AG04449 (cell line): ENCODE data around the gene SPECC1.

Experiments used
- CTCF ChIA-PET: fragments of 350-600 bp; formaldehyde crosslinking; extraction: SDS; loops from one replicate; lab custom pipeline; 2021; ENCODE audit warnings: antibody characterized with exemption; lab: Yijun Ruan, JAX
- POLR2A ChIA-PET: fragments of 400-600, 350-600 bp; formaldehyde crosslinking; extraction: SDS; loops from one replicate; lab custom pipeline; 2020; ENCODE audit warnings: antibody characterized with exemption, inconsistent platforms; lab: Yijun Ruan, JAX
- DNase-seq: peaks from one replicate; pipeline ENCODE4 v3.0.0-alpha.2; 2010; ENCODE audit warnings: low read depth, low spot score
- H3K4me3 ChIP-seq: 2 replicates; pipeline ENCODE4 v1.5.1; 2011; ENCODE audit warnings: low read depth, mild to moderate bottlenecking, control low read depth, low read length
- TF ChIP-seq, protein P1 (sequence below): IDR thresholded peaks from one replicate; pipeline ENCODE4 v1.5.1; 2011; ENCODE audit warnings: mild to moderate bottlenecking, moderate library complexity, low read length, control low read depth, inconsistent platforms; ENCODE audit not compliant: insufficient read depth; ENCODE audit errors: missing control alignments

The SPECC1 gene

DNA sequence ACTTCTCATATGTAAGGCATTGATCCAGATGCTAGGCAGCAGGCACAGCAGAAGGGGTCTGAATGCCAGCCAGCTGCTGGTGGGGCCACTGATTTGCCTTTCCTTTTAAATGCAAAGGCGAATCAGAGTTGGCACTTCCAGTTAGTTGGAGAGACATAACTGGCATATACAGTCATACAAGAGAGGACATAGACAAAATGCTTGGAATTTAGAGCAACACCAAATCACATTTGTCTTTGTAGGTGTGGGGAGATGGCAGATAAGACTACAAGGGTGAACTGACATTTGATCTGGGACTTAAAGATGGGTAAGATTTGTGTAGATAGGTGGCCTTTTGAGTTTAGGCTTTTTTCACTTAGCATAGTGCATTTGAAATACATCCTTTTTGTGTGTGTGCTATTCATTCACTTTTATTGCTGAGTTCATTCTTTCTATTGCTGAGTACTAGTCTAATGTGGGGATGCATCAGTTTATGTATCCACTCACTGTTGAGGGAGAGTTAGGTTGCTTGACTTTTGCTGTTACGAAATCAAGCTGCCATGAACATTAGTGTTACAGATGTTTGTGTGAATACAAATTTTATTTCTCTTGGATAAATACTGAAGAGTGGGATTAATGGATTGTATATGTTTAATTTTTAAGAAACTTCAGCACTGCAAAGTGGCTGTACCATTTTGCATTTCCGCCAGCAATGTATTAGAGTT lies 74.1 kb downstream of the SPECC1 start:
- no peak overlapping the region for H3K4me3 ChIP-seq
- ChIA-PET CTCF (no interaction called here), POLR2A (no interaction called here)
- TF ChIP-seq, protein P1, sequence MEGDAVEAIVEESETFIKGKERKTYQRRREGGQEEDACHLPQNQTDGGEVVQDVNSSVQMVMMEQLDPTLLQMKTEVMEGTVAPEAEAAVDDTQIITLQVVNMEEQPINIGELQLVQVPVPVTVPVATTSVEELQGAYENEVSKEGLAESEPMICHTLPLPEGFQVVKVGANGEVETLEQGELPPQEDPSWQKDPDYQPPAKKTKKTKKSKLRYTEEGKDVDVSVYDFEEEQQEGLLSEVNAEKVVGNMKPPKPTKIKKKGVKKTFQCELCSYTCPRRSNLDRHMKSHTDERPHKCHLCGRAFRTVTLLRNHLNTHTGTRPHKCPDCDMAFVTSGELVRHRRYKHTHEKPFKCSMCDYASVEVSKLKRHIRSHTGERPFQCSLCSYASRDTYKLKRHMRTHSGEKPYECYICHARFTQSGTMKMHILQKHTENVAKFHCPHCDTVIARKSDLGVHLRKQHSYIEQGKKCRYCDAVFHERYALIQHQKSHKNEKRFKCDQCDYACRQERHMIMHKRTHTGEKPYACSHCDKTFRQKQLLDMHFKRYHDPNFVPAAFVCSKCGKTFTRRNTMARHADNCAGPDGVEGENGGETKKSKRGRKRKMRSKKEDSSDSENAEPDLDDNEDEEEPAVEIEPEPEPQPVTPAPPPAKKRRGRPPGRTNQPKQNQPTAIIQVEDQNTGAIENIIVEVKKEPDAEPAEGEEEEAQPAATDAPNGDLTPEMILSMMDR = no peak
- no peak for DNase-seq

DNA sequence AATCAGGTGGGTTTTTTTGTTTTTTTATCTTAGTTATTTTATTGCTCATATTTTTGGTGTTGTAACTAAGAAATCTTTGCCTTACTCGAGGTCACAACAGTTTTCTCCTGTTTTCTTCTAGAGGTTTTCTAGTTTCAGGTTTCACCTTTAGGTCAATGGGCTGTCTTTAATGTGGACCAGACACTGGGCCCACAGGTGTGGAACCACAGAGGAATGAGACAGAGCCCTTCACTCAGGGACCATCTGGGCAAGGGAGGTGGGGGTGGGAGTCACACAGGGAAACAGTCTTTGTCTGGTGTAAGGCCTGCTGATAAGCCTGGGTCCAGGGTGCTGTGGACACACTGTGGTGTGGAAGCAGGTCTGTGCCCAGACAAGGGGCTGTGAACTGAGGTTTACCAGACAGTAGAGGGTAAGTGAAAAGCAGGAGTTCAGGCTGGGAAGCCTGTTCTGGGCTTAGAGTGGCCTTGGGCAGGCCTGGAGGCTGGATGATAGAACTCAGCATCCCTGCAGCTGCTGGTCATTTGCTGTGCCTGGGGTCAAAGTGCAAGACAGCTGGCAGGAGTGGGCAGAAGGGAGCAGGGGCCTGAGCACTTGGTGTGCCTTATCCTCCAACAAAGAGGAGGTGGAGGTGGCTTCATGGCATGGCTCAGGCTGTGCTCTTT lies 75.6 kb downstream of the SPECC1 start:
- no peak for DNase-seq
- CTCF ChIA-PET = interaction anchor here (1.3 kb wide), 1 partner anchor 92 kb away, joined by 3 read pairs; no protein-coding TSS in a partner anchor

DNA sequence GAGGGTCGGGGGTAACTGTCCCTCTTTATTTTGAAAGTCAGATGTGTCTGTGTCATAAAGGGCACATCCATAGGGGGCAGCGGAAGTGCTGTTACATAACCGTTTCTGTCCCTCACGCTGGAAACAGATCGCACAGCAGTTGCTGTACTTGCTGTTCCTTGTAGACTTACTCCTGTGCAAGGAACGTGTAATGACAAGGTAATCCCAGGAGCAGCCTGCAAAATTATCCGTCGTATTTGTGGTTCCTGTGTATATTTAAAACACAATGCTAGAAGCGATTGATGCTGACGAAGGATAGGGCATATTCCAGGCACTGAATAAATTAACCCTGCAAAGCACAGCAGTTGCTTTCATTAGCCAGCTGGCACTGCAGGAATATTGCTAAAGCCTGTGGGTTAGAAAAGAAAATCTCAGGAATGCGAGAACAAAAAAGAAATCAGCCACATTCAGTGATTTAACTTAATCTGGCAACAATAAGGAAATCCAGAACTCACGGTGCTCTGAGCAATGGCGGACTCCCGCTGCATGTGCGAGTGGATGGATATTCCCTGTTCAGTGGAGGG lies 76.2 kb downstream of the SPECC1 start:
- ChIA-PET POLR2A (no interaction called here), CTCF (interaction anchor here (1.2 to 1.3 kb wide), 2 partner anchors 32 to 93 kb away, joined by 3 read pairs; no protein-coding TSS in a partner anchor)
- H3K4me3 ChIP-seq = no peak overlapping the region
- DNase-seq = no peak
- TF ChIP-seq, protein P1 = no peak

More for the DNA sequence above, 75.6 kb downstream of the SPECC1 start:
- TF ChIP-seq, protein P1 = no peak
- no peak overlapping the region for H3K4me3 ChIP-seq
- POLR2A ChIA-PET = no interaction called here

DNA sequence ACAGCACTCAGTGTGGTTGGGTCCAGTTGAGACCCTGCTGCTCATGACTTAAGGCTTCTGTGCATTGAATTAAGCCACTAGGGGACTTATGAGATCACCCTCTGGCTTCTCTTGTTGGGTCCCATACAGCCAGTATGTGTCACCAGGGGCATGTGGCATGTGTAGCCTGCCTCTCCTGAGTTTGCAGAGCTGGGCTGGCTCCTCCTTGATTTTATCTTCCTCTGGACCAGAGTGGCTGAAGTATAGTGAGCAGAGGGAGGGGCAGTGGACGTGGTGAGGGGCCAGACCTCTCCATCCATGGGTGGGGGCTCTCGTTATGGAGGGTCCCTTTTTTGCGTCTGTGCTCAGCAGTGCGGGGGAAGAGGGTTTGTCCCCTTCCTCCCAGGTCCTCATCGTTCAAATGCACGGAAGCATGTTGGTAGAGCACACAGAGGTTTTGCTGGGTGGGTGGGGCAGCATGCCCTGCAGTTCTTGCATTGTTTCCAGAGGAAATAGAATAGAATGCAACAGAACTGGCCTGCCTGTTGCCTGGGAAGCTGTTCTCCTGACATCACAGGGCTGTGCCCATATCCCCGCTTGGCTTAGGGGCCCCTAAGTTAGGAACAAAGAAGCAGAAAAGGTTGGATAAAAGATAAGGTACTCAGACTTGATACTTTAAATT lies 77.4 kb downstream of the SPECC1 start:
- ChIA-PET POLR2A (no interaction called here), CTCF (interaction anchor here (1.2 kb wide), 1 partner anchor 30 kb away, joined by 3 read pairs; no protein-coding TSS in a partner anchor)

DNA sequence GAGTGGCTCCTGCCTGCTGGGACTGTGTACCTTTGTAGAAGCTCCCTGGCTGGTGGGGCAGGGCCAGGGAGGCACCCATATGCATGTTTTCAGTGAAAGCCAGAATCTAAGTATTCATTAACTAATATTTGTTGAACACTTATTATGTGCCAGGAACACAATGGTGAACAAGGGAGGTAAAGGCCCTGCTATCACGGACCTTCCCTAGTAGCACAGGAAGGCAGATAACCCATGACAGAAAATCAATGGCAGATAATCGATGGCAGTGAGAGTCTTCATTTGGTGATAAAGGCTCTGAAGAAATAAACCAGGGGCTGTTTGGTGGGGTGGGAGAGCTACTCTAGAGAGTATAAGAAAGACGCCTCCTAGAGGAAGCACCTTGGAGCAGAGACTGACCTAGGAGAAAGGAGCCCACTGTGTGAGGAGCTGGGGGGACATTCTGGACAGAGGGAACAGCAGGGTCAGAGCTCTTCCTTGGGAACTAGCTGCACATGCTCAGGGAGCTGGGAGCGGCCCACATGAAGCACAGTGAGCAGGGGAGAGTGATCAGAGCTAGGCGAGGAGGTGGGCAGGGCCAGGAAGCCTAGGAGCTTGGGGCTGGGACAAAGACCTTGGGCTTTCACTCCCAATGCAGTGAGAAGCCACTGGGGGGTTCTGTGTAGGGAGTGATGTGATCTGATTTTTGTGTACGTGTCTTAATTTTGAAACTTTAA lies 78.5 kb downstream of the SPECC1 start:
- ChIA-PET CTCF (interaction anchor here (2.2 kb wide), 1 partner anchor 79 kb away, joined by 5 read pairs; no protein-coding TSS in a partner anchor), POLR2A (no interaction called here)
- TF ChIP-seq, protein P1 = no peak
- no peak for DNase-seq
- H3K4me3 ChIP-seq = no peak overlapping the region

More for the DNA sequence above, 77.4 kb downstream of the SPECC1 start:
- no peak overlapping the region for H3K4me3 ChIP-seq
- no peak for DNase-seq
- TF ChIP-seq, protein P1 = no peak
